GM23338 (cell line): ENCODE results near the gene PCBP3. TPM values are rescaled to one million over a fixed set of nuclear protein-coding genes. Genes with fewer than 3 reads are reported as not detected.
A peak's percentile ranks its signal among the peaks of the same experiment; 100 is the strongest.

Experiments used
- ATAC-seq: fragments of 200-7000 bp; cut with Tn5 transposase; 3 replicates; pipeline ENCODE4 v1.9.1; 2020
- DNase-seq: peaks from one replicate; pipeline ENCODE4 v3.0.0-alpha.2; 2015; ENCODE audit warnings: low spot score
- H2AFZ ChIP-seq: fragments of 200-600 bp; sonication (generic); 2 replicates; pipeline ENCODE4 v1.8.0; 2016; ENCODE audit warnings: antibody characterized with exemption, mild to moderate bottlenecking, moderate library complexity
- H3F3A ChIP-seq: fragments of 200-600 bp; sonication (generic); replicated peaks from 2 replicates; pipeline ENCODE4 v1.8.0; 2017; ENCODE audit warnings: antibody characterized with exemption, mixed run types, low read depth
- H3K27ac ChIP-seq: fragments of 200-600 bp; sonication (generic); 2 replicates; pipeline ENCODE4 v1.6.1; 2016; ENCODE audit warnings: low read depth
- H3K27me3 ChIP-seq: fragments of 200-600 bp; sonication (generic); 2 replicates; pipeline ENCODE4 v1.8.0; 2016; ENCODE audit warnings: mild to moderate bottlenecking, mixed run types, moderate library complexity; ENCODE audit not compliant: insufficient read depth
- H3K36me3 ChIP-seq: fragments of 200-600 bp; sonication (generic); 2 replicates; pipeline ENCODE4 v1.8.0; 2016; ENCODE audit warnings: mild to moderate bottlenecking; ENCODE audit not compliant: insufficient read depth
- H3K4me1 ChIP-seq: fragments of 200-600 bp; sonication (generic); 2 replicates; pipeline ENCODE4 v1.8.0; 2016; ENCODE audit warnings: mild to moderate bottlenecking, moderate library complexity; ENCODE audit not compliant: insufficient read depth
- H3K4me2 ChIP-seq: fragments of 200-600 bp; sonication (generic); 2 replicates; pipeline ENCODE4 v1.7.1; 2017; ENCODE audit warnings: mixed run types
- H3K4me3 ChIP-seq: fragments of 200-600 bp; sonication (generic); 2 replicates; pipeline ENCODE4 v1.6.1; 2016; ENCODE audit warnings: mixed run types
- H3K79me2 ChIP-seq: fragments of 200-600 bp; sonication (generic); replicated peaks from 2 replicates; pipeline ENCODE4 v1.8.0; 2017; ENCODE audit warnings: mild to moderate bottlenecking; ENCODE audit not compliant: insufficient read depth
- H3K9me2 ChIP-seq: fragments of 200-600 bp; sonication (generic); 2 replicates; pipeline ENCODE4 v1.8.0; 2017; ENCODE audit not compliant: insufficient read depth
- H4K20me1 ChIP-seq: fragments of 200-600 bp; sonication (generic); replicated peaks from 2 replicates; pipeline ENCODE4 v1.8.0; 2017; ENCODE audit warnings: mild to moderate bottlenecking; ENCODE audit not compliant: insufficient read depth
- H3K27ac Mint-ChIP-seq: 2 replicates; pipeline ENCODE4 v1.8.0; 2020; ENCODE audit warnings: inconsistent platforms, mild to moderate bottlenecking, moderate library complexity, mixed read lengths
- H3K27me3 Mint-ChIP-seq: 3 replicates; pipeline ENCODE4 v1.8.0; 2022; ENCODE audit warnings: low read depth, mild to moderate bottlenecking, moderate library complexity, mixed read lengths, inconsistent platforms; ENCODE audit not compliant: insufficient read depth, poor library complexity
- H3K36me3 Mint-ChIP-seq: 3 replicates; pipeline ENCODE4 v1.8.0; 2021; ENCODE audit warnings: low read depth, mild to moderate bottlenecking, inconsistent platforms, moderate library complexity, mixed read lengths
- H3K4me1 Mint-ChIP-seq: 3 replicates; pipeline ENCODE4 v1.8.0; 2020; ENCODE audit warnings: mild to moderate bottlenecking, inconsistent platforms, mixed read lengths
- H3K4me3 Mint-ChIP-seq: 3 replicates; pipeline ENCODE4 v1.8.0; 2021; ENCODE audit warnings: moderate library complexity, mild to moderate bottlenecking, inconsistent platforms, mixed read lengths
- H3K9me3 Mint-ChIP-seq: 3 replicates; pipeline ENCODE4 v1.8.0; 2020; ENCODE audit warnings: moderate library complexity, mild to moderate bottlenecking, inconsistent platforms, mixed read lengths
- ETS1 ChIP-seq: IDR thresholded peaks from 2 replicates; pipeline ENCODE4 v1.6.1; 2016; ENCODE audit warnings: antibody characterized with exemption
- EZH2 ChIP-seq: fragments of 200-600 bp; sonication (generic); IDR thresholded peaks from one replicate; pipeline ENCODE4 v1.8.0; 2017; ENCODE audit warnings: antibody characterized with exemption, mild to moderate bottlenecking, low read depth; ENCODE audit not compliant: unreplicated experiment
- JUNB ChIP-seq: IDR thresholded peaks from one replicate; pipeline ENCODE4 v1.6.1; 2016; ENCODE audit warnings: antibody characterized with exemption; ENCODE audit not compliant: unreplicated experiment
- POLR2AphosphoS5 ChIP-seq: IDR thresholded peaks from 2 replicates; pipeline ENCODE4 v1.6.1; 2016; ENCODE audit warnings: antibody characterized with exemption, low read depth
- ZNF114 ChIP-seq: fragments of 250-450 bp; sonication (Bioruptor Pico); IDR thresholded peaks from 2 replicates; pipeline ENCODE4 v1.5.0; 2020; ENCODE audit warnings: mild to moderate bottlenecking, moderate library complexity
- ZNF331 ChIP-seq: fragments of 250-450 bp; sonication (Bioruptor Pico); IDR thresholded peaks from 2 replicates; pipeline ENCODE4 v1.5.0; 2020; ENCODE audit warnings: low read depth, mild to moderate bottlenecking, moderate library complexity
- ZNF462 ChIP-seq: fragments of 250-450 bp; sonication (Bioruptor Pico); IDR thresholded peaks from 2 replicates; pipeline ENCODE4 v1.5.0; 2020; ENCODE audit warnings: mild to moderate bottlenecking, moderate library complexity
- polyA plus RNA-seq: library from polyadenylated mRNA; unstranded; fragments of >200 nt; fragmentation: Nextera tagmentation; extraction: Ambion mirVana; gene quantifications from 2 replicates; pipeline ENCODE4 v1.2.1, GENCODE V29; 2016
- total RNA-seq: library from RNA; depleted of rRNA; stranded (reverse); fragments of >200 nt; shearing (Covaris generic); gene quantifications from 2 replicates; pipeline ENCODE4 v1.2.3, GENCODE V29; 2014

Gene PCBP3
- total and polyA plus RNA-seq, 2 experiments from 2014 or later = 7.1 to 9.1 TPM

- Mint-ChIP-seq H3K4me1 (peaks cover 16% of the 10 kb centered on the region), H3K4me3 (no peak overlapping the region), H3K36me3 (peaks cover 13% of the 10 kb centered on the region), H3K9me3 (no peaks in the 10 kb centered on the region), H3K27me3 (peaks cover 8% of the 10 kb centered on the region), H3K27ac (no peak overlapping the region)
- Histone ChIP-seq H2AFZ (no peak overlapping the region), H3K27me3 (peaks cover 13% of the 10 kb centered on the region; the same call in 1 of the 2 replicates), H3K9me2 (no peaks in the 10 kb centered on the region), H3F3A (peaks cover 28% of the 10 kb centered on the region), H4K20me1 (peaks cover 6% of the 10 kb centered on the region; the same call in 1 of the 2 replicates), H3K36me3 (peaks cover 3% of the 10 kb centered on the region; the same call in 1 of the 2 replicates), H3K4me3 (peak overlapping the region; percentile 74), H3K79me2 (peaks cover 4% of the 10 kb centered on the region; the same call in 1 of the 2 replicates), H3K4me2 (peak overlapping the region; percentile 90), H3K4me1 (peaks cover 22% of the 10 kb centered on the region), H3K27ac (peak overlapping the region; percentile 83)
- ATAC-seq = no peak
- DNase-seq = no peak
- TF ChIP-seq ZNF462 (CRISPR knock-in tag) (no peak), JUNB (no peak), ETS1 (no peak), EZH2 (no peak), ZNF331 (CRISPR knock-in tag) (no peak), POLR2AphosphoS5 (no peak), ZNF114 (CRISPR knock-in tag) (no peak)
Measured at GRCh38 chr21:45980697-45981096, 337.2 kb downstream of the PCBP3 start.
